HEK293T (cell line): Measurements from ENCODE around the gene CAMSAP1.

Source experiments
- BHLHE40 ChIP-seq: fragments of 450-650 bp; IDR thresholded peaks from 2 replicates; pipeline ENCODE4 v1.6.1; 2016; ENCODE audit warnings: mild to moderate bottlenecking, moderate library complexity, borderline replicate concordance
- FOXK2 ChIP-seq: fragments of 450-650 bp; IDR thresholded peaks from 2 replicates; pipeline ENCODE4 v1.6.1; 2016; ENCODE audit warnings: mild to moderate bottlenecking
- FOXM1 ChIP-seq: fragments of 450-650 bp; IDR thresholded peaks from 2 replicates; pipeline ENCODE4 v1.6.1; 2017; ENCODE audit warnings: mild to moderate bottlenecking, borderline replicate concordance

DNA sequence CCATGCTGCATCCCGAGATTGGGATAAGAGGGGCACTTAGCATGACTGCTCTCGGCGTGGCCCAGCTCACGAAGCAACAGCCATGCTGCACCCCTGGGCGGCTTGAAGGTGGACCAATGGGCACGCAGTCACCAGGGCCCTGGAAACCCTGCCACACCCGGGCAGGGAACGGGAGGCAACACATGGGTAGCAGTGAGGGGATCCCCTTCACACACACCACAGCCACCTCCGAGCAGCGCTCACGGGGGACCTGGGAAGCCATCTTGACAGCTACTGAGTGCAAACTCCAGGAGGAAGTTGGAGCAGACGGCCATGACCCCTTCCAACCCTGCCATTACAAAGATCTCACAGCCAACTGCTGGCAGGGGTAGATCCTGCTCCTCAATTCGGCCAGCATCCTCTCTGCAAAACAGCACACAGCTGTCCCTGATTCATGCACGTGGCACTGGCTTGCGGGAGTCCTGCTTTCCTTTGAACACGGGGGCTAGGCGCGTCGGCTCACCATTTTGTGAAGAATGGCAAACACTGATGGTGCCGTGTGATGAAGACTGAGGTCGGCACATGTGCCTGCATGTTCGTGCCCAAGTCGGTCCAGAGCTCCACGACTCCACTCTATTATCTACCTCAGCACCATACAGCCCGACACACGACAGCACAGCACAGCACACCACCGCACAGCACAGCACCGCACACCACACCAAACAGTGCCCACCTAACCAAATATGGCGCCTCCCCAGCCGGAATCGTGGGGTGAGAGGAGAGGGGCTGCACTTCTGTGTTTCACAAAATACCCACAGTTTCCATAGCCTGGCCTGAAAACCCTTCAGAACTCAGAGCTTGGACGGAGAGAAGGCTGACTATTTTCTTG lies 48.8 kb upstream of the CAMSAP1 start:
- TF ChIP-seq BHLHE40 (no peak), FOXK2 (no peak), FOXM1 (no peak)
